Mesenchymal stem cell (in vitro differentiated cells and primary cell): ENCODE data around the gene SMIM9.
A peak's percentile ranks its signal among the peaks of the same experiment; 100 is the strongest.

Experiments used
- DNase-seq: peaks from one replicate; pipeline ENCODE4 v3.0.0-alpha.2; 2013
- H2AFZ ChIP-seq: one replicate; pipeline ENCODE4 v1.6.1; 2013; ENCODE audit warnings: low read depth, mild to moderate bottlenecking, control low read depth, inconsistent platforms, low read length, moderate library complexity
- H2AK5ac ChIP-seq: 2 replicates; pipeline ENCODE4 v1.6.1; 2013; ENCODE audit warnings: low read length, moderate library complexity, mild to moderate bottlenecking, inconsistent platforms; ENCODE audit not compliant: severe bottlenecking
- H2BK120ac ChIP-seq: one replicate; pipeline ENCODE4 v1.6.1; 2013; ENCODE audit warnings: low read depth, mild to moderate bottlenecking, inconsistent platforms, low read length, moderate library complexity
- H2BK12ac ChIP-seq, 2 experiments: one replicate each; pipeline ENCODE4 v1.6.1; 2013; ENCODE audit warnings: inconsistent platforms in 2 of 2, low read length in 2 of 2, mild to moderate bottlenecking in 2 of 2, moderate library complexity in 2 of 2, control low read depth in 1 of 2
- H2BK15ac ChIP-seq: one replicate; pipeline ENCODE4 v1.6.1; 2013; ENCODE audit warnings: mild to moderate bottlenecking, low read depth, inconsistent platforms; ENCODE audit not compliant: poor library complexity, severe bottlenecking
- H2BK5ac ChIP-seq: 2 replicates; pipeline ENCODE4 v1.6.1; 2013; ENCODE audit warnings: low read depth, mild to moderate bottlenecking, low read length, control low read depth, inconsistent platforms; ENCODE audit not compliant: poor library complexity, severe bottlenecking
- H3K14ac ChIP-seq, 2 experiments: one replicate each; pipeline ENCODE4 v1.6.1; 2013; ENCODE audit warnings: inconsistent platforms in 2 of 2, low read length in 2 of 2, control low read depth in 1 of 2, mild to moderate bottlenecking in 1 of 2, moderate library complexity in 1 of 2
- H3K18ac ChIP-seq, 2 experiments: one replicate each; pipeline ENCODE4 v1.6.1; 2013; ENCODE audit warnings: inconsistent platforms in 2 of 2, low read length in 2 of 2, control low read depth in 1 of 2, low read depth in 1 of 2, mild to moderate bottlenecking in 1 of 2
- H3K23ac ChIP-seq, 2 experiments: one replicate each; pipeline ENCODE4 v1.6.1; 2013; ENCODE audit warnings: inconsistent platforms in 2 of 2, low read length in 2 of 2, mild to moderate bottlenecking in 2 of 2, moderate library complexity in 2 of 2, control low read depth in 1 of 2
- H3K27ac ChIP-seq: 2 replicates; pipeline ENCODE4 v1.5.1; 2013; ENCODE audit warnings: mild to moderate bottlenecking, moderate library complexity, low read length, control low read depth, inconsistent platforms; ENCODE audit not compliant: poor library complexity, severe bottlenecking
- H3K27me3 ChIP-seq, 2 experiments: 2 replicates each; pipeline versions ENCODE4 v1.6.1 to v1.7.0; 2013; ENCODE audit warnings: low read length in 2 of 2, mild to moderate bottlenecking in 2 of 2, moderate library complexity in 2 of 2, control low read depth in 1 of 2, inconsistent platforms in 1 of 2; ENCODE audit not compliant: control insufficient read depth in 1 of 2, insufficient read depth in 1 of 2
- H3K36me3 ChIP-seq, 2 experiments: 2 replicates each; pipeline versions ENCODE4 v1.6.1 to v1.7.0; 2013; ENCODE audit warnings: low read length in 2 of 2, control low read depth in 1 of 2, inconsistent platforms in 1 of 2, low read depth in 1 of 2, mild to moderate bottlenecking in 1 of 2; ENCODE audit not compliant: insufficient read depth in 2 of 2, control insufficient read depth in 1 of 2
- H3K4ac ChIP-seq, 2 experiments: one replicate each; pipeline ENCODE4 v1.6.1; 2013; ENCODE audit warnings: inconsistent platforms in 2 of 2, low read length in 2 of 2, mild to moderate bottlenecking in 2 of 2, moderate library complexity in 2 of 2, control low read depth in 1 of 2, low read depth in 1 of 2
- H3K4me1 ChIP-seq: 2 replicates; pipeline ENCODE4 v1.6.1; 2013; ENCODE audit warnings: low read depth, low read length, control low read depth; ENCODE audit not compliant: control insufficient read depth, insufficient read depth
- H3K4me2 ChIP-seq: 2 replicates; pipeline ENCODE4 v1.6.1; 2013; ENCODE audit warnings: low read length, mild to moderate bottlenecking, inconsistent platforms; ENCODE audit not compliant: poor library complexity, severe bottlenecking
- H3K4me3 ChIP-seq, 2 experiments: 2 replicates each; pipeline versions ENCODE4 v1.5.1 to v1.7.0; 2013; ENCODE audit warnings: low read length in 2 of 2, mild to moderate bottlenecking in 2 of 2, control low read depth in 1 of 2, low read depth in 1 of 2; ENCODE audit not compliant: insufficient read depth in 1 of 2
- H3K79me1 ChIP-seq: replicated peaks from 2 replicates; pipeline ENCODE4 v1.6.1; 2013; ENCODE audit warnings: mild to moderate bottlenecking, control low read depth, low read length, inconsistent platforms; ENCODE audit not compliant: poor library complexity, severe bottlenecking
- H3K9ac ChIP-seq: 2 replicates; pipeline ENCODE4 v1.7.0; 2013; ENCODE audit warnings: mild to moderate bottlenecking, low read length, moderate library complexity
- H3K9me3 ChIP-seq: 2 replicates; pipeline ENCODE4 v1.7.0; 2013; ENCODE audit warnings: mild to moderate bottlenecking, low read length; ENCODE audit not compliant: control insufficient read depth
- H4K8ac ChIP-seq: one replicate; pipeline ENCODE4 v1.6.1; 2013; ENCODE audit warnings: inconsistent platforms, mild to moderate bottlenecking, low read length, moderate library complexity
- H4K91ac ChIP-seq: one replicate; pipeline ENCODE4 v1.6.1; 2013; ENCODE audit warnings: mild to moderate bottlenecking, low read length, inconsistent platforms
- WGBS: methylation state at CpG from one replicate; pipeline ENCODE4 v1.1.7; 2013; ENCODE audit warnings: mixed read lengths; 5-methylcytosine and 5-hydroxymethylcytosine counted together

SMIM9 gene

GRCh38 chrX:154780968-154781367 lies 53.5 kb downstream of the SMIM9 start:
- no peak overlapping the region for H3K4me2 ChIP-seq
- no peak overlapping the region for H2BK15ac ChIP-seq
- H2BK5ac ChIP-seq = no peak overlapping the region
- no peaks in the 10 kb centered on the region for H3K9me3 ChIP-seq
- peaks cover 0 to 3% of the 10 kb centered on the region in 2 experiments for H3K27me3 ChIP-seq
- no peak overlapping the region for H3K18ac ChIP-seq
- H3K4me1 ChIP-seq = no peaks in the 10 kb centered on the region
- H2BK12ac ChIP-seq = no peak overlapping the region
- H3K79me1 ChIP-seq = no peaks in the 10 kb centered on the region
- H3K4me3 ChIP-seq = no peak overlapping the region
- H3K36me3 ChIP-seq = peaks cover 14 to 28% of the 10 kb centered on the region in 2 experiments
- no peak overlapping the region for H4K8ac ChIP-seq
- H3K4ac ChIP-seq = no peak overlapping the region
- no peak overlapping the region for H2AFZ ChIP-seq
- no peak for DNase-seq
- H3K23ac ChIP-seq = no peak overlapping the region
- WGBS = 92% methylated on average over 5 of the region's 9 CpGs
- H3K9ac ChIP-seq = no peak overlapping the region
- no peak overlapping the region for H2AK5ac ChIP-seq
- no peak overlapping the region for H4K91ac ChIP-seq
- H3K14ac ChIP-seq = no peak overlapping the region
- no peak overlapping the region for H3K27ac ChIP-seq
- no peak overlapping the region for H2BK120ac ChIP-seq

DNA sequence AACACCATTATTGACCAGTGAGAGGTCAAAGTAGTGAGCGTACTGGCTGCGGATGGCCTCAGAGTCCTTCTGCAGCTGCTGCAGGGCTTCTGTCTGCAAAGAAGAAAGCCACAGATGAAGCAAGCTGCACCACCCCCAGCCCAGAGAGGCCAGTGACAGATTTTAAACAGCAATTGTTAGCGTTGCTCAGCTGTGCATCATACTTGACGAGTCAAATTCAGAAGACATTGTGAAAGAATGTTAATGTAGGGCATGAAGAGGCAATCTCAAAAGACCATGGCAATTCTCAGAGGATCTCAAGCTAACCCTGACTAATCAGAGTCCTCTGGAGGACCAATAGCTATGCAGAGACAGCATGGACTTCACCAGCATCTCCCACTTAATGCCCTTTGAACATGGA lies 55.2 kb downstream of the SMIM9 start:
- Histone ChIP-seq H3K27ac (no peak overlapping the region), H2BK12ac (no peak overlapping the region), H2AK5ac (no peak overlapping the region), H2BK15ac (no peak overlapping the region), H3K27me3 (no peaks in the 10 kb centered on the region), H2BK5ac (no peak overlapping the region), H3K9ac (no peak overlapping the region), H3K4me2 (no peak overlapping the region), H2BK120ac (no peak overlapping the region), H3K9me3 (no peaks in the 10 kb centered on the region), H4K91ac (no peak overlapping the region), H4K8ac (no peak overlapping the region), H3K36me3 (peaks cover 31 to 40% of the 10 kb centered on the region in 2 experiments), H3K18ac (no peak overlapping the region), H2AFZ (no peak overlapping the region), H3K4ac (no peak overlapping the region), H3K4me1 (no peaks in the 10 kb centered on the region), H3K79me1 (no peaks in the 10 kb centered on the region), H3K14ac (no peak overlapping the region), H3K23ac (no peak overlapping the region), H3K4me3 (peak overlapping the region in 1 of 2 experiments; percentile 40)
- 93% methylated on average over 2 of the region's 4 CpGs for WGBS
- DNase-seq = peak; percentile 55

GRCh38 chrX:154776753-154777152 lies 57.7 kb downstream of the SMIM9 start:
- Histone ChIP-seq H3K18ac (no peak overlapping the region), H4K91ac (no peak overlapping the region), H2AFZ (no peak overlapping the region), H2AK5ac (no peak overlapping the region), H3K9ac (no peak overlapping the region), H2BK15ac (no peak overlapping the region), H4K8ac (no peak overlapping the region), H3K4me2 (no peak overlapping the region), H3K23ac (no peak overlapping the region), H3K4me3 (no peak overlapping the region), H3K14ac (no peak overlapping the region), H2BK5ac (no peak overlapping the region), H3K27ac (no peak overlapping the region), H3K36me3 (peaks cover 48 to 50% of the 10 kb centered on the region in 2 experiments), H3K4ac (no peak overlapping the region), H2BK12ac (no peak overlapping the region), H3K9me3 (no peaks in the 10 kb centered on the region), H3K79me1 (peaks cover 1% of the 10 kb centered on the region), H3K4me1 (no peaks in the 10 kb centered on the region), H2BK120ac (no peak overlapping the region), H3K27me3 (no peaks in the 10 kb centered on the region)
- 100% methylated on average over 1 of the region's 2 CpGs for WGBS
- DNase-seq = no peak

GRCh38 chrX:154775419-154776349 lies 58.8 kb downstream of the SMIM9 start:
- WGBS = 94% methylated on average over 15 of the region's 15 CpGs
- H2BK120ac ChIP-seq = no peak overlapping the region
- H3K27me3 ChIP-seq = no peaks in the 10 kb centered on the region
- H2AFZ ChIP-seq = no peak overlapping the region
- no peak overlapping the region for H2BK5ac ChIP-seq
- no peak overlapping the region for H2AK5ac ChIP-seq
- no peaks in the 10 kb centered on the region for H3K4me1 ChIP-seq
- H3K4me2 ChIP-seq = no peak overlapping the region
- no peak overlapping the region for H3K18ac ChIP-seq
- H3K9ac ChIP-seq = no peak overlapping the region
- H3K14ac ChIP-seq = no peak overlapping the region
- H3K36me3 ChIP-seq = peaks cover 43 to 59% of the 10 kb centered on the region in 2 experiments
- H3K4ac ChIP-seq = no peak overlapping the region
- no peak overlapping the region for H4K91ac ChIP-seq
- H2BK12ac ChIP-seq = no peak overlapping the region
- H3K23ac ChIP-seq = no peak overlapping the region
- H3K4me3 ChIP-seq = no peak overlapping the region
- no peak overlapping the region for H3K27ac ChIP-seq
- DNase-seq = no peak
- no peaks in the 10 kb centered on the region for H3K9me3 ChIP-seq
- no peak overlapping the region for H4K8ac ChIP-seq
- H3K79me1 ChIP-seq = peaks cover 1% of the 10 kb centered on the region
- H2BK15ac ChIP-seq = no peak overlapping the region
